ENCODE results near the gene HTRA3. TPM values are rescaled to one million over a fixed set of nuclear protein-coding genes. Genes with fewer than 3 reads are reported as not detected.

The HTRA3 gene
- polyA plus RNA-seq, 1 donor from 2014 or later, result not detected

DNA sequence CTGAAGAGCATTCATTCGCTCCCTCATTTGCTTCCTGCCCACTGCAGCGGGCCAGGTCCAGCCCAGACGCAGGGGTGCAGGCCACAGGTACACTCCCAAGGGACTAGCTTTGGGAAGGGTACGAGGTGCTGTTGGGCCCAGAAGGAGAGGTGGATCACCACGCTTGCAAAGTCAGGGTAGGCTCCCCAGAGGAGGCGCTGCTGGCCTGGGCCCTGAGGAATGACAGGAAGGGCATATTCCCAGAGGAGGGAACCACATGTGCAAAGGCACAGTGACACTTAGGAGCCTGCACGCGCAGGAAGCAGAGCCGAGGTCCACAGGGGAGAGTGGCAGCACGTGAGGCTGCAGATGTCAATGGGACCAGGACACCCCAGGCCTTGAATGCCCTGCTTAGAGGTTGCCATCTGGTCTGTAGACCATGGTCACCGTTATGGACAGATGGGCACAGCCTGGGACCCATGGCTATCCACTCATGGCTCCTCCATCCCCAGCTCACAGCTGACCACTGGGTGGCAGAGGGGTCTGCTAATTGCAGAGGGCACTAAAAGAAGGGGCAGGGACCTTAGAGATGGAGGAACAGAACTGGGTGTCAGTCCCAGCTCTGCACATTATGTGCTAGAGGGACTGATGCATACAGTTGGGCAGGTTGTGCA, 7.9 kb downstream of the HTRA3 start:
- Histone ChIP-seq H3K36me3 (ENCODE audit: insufficient read depth, low read length) (no peaks in the 10 kb centered on the region), H3K9ac (ENCODE audit: low read length) (no peak overlapping the region), H3K9me2 (ENCODE audit: insufficient read depth, low read length) (no peaks in the 10 kb centered on the region), H3K4me2 (ENCODE audit: low read length) (no peak overlapping the region), H3K27ac (ENCODE audit: low read length) (no peak overlapping the region), H3K27me3 (ENCODE audit: insufficient read depth, low read depth, low read length) (no peaks in the 10 kb centered on the region), H3K4me3 (ENCODE audit: low read length) (no peak overlapping the region), H2AFZ (ENCODE audit: low read depth, low read length) (no peak overlapping the region), H4K20me1 (ENCODE audit: insufficient read depth) (no peaks in the 10 kb centered on the region), H3K79me2 (replicated peaks; ENCODE audit: insufficient read depth, low read length) (no peaks in the 10 kb centered on the region), H3F3A (ENCODE audit: insufficient read depth, low read length, poor library complexity, severe bottlenecking) (no peaks in the 10 kb centered on the region), H3K9me3 (ENCODE audit: low read length) (no peaks in the 10 kb centered on the region)
- TF ChIP-seq SMC3 (conservative IDR thresholded peaks at IDR 0.05; ENCODE audit: poor library complexity) (no peak), POLR2AphosphoS5 (IDR thresholded peaks at IDR 0.05) (no peak), TAF1 (IDR thresholded peaks at IDR 0.05; ENCODE audit: low read depth) (no peak)

DNA sequence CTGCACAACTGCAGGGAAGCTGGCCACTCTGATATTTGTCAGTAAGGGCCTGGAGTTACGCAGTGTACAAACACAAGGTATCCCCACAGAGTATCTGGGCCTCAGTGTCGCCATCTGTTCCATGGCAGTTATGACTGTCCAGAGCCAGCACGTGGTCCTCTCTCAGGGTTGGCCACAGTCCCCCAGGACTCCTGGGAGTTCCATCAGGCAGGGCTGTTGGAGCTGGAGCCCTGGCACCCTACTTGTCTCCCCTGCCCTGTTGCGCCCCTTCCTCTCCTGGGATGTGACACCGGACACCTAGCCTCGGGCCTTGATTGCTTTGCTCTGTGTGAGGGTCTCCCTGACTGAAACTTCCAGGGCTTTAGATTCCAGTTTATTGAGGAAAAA, 8.4 kb downstream of the HTRA3 start:
- H3K36me3 ChIP-seq (ENCODE audit: insufficient read depth, low read length), result no peaks in the 10 kb centered on the region
- H4K20me1 ChIP-seq (ENCODE audit: insufficient read depth), result no peaks in the 10 kb centered on the region
- no peak overlapping the region for H3K4me2 ChIP-seq (ENCODE audit: low read length)
- TF ChIP-seq RAD21 (conservative IDR thresholded peaks at IDR 0.05) (no peak), EZH2 (IDR thresholded peaks at IDR 0.05; ENCODE audit: borderline replicate concordance, insufficient read depth, low read length, poor library complexity, severe bottlenecking) (no peak), TAF1 (IDR thresholded peaks at IDR 0.05; ENCODE audit: low read depth) (no peak), SMC3 (conservative IDR thresholded peaks at IDR 0.05; ENCODE audit: poor library complexity) (no peak), POLR2AphosphoS5 (IDR thresholded peaks at IDR 0.05) (no peak), EP300 (conservative IDR thresholded peaks at IDR 0.05; ENCODE audit: poor library complexity, severe bottlenecking) (no peak), MXI1 (conservative IDR thresholded peaks at IDR 0.05; ENCODE audit: poor library complexity, severe bottlenecking) (no peak)
- TF ChIP-seq, protein P1, sequence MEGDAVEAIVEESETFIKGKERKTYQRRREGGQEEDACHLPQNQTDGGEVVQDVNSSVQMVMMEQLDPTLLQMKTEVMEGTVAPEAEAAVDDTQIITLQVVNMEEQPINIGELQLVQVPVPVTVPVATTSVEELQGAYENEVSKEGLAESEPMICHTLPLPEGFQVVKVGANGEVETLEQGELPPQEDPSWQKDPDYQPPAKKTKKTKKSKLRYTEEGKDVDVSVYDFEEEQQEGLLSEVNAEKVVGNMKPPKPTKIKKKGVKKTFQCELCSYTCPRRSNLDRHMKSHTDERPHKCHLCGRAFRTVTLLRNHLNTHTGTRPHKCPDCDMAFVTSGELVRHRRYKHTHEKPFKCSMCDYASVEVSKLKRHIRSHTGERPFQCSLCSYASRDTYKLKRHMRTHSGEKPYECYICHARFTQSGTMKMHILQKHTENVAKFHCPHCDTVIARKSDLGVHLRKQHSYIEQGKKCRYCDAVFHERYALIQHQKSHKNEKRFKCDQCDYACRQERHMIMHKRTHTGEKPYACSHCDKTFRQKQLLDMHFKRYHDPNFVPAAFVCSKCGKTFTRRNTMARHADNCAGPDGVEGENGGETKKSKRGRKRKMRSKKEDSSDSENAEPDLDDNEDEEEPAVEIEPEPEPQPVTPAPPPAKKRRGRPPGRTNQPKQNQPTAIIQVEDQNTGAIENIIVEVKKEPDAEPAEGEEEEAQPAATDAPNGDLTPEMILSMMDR (IDR thresholded peaks at IDR 0.05; ENCODE audit: poor library complexity, severe bottlenecking), result no peak
- TF ChIP-seq, protein P2, sequence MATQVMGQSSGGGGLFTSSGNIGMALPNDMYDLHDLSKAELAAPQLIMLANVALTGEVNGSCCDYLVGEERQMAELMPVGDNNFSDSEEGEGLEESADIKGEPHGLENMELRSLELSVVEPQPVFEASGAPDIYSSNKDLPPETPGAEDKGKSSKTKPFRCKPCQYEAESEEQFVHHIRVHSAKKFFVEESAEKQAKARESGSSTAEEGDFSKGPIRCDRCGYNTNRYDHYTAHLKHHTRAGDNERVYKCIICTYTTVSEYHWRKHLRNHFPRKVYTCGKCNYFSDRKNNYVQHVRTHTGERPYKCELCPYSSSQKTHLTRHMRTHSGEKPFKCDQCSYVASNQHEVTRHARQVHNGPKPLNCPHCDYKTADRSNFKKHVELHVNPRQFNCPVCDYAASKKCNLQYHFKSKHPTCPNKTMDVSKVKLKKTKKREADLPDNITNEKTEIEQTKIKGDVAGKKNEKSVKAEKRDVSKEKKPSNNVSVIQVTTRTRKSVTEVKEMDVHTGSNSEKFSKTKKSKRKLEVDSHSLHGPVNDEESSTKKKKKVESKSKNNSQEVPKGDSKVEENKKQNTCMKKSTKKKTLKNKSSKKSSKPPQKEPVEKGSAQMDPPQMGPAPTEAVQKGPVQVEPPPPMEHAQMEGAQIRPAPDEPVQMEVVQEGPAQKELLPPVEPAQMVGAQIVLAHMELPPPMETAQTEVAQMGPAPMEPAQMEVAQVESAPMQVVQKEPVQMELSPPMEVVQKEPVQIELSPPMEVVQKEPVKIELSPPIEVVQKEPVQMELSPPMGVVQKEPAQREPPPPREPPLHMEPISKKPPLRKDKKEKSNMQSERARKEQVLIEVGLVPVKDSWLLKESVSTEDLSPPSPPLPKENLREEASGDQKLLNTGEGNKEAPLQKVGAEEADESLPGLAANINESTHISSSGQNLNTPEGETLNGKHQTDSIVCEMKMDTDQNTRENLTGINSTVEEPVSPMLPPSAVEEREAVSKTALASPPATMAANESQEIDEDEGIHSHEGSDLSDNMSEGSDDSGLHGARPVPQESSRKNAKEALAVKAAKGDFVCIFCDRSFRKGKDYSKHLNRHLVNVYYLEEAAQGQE (IDR thresholded peaks at IDR 0.05; ENCODE audit: borderline replicate concordance), result no peak
- H3K27ac ChIP-seq (ENCODE audit: low read length), result no peak overlapping the region
- H3K4me3 ChIP-seq (ENCODE audit: low read length), result no peak overlapping the region
- H3K27me3 ChIP-seq (ENCODE audit: insufficient read depth, low read depth, low read length), result no peaks in the 10 kb centered on the region
- no peaks in the 10 kb centered on the region for H3K9me2 ChIP-seq (ENCODE audit: insufficient read depth, low read length)
- no peak overlapping the region for H2AFZ ChIP-seq (ENCODE audit: low read depth, low read length)
- no peaks in the 10 kb centered on the region for H3K79me2 ChIP-seq (replicated peaks; ENCODE audit: insufficient read depth, low read length)
- H3F3A ChIP-seq (ENCODE audit: insufficient read depth, low read length, poor library complexity, severe bottlenecking), result no peaks in the 10 kb centered on the region
- no peak overlapping the region for H3K9ac ChIP-seq (ENCODE audit: low read length)
- H3K9me3 ChIP-seq (ENCODE audit: low read length), result no peaks in the 10 kb centered on the region

All from neural cell (in vitro differentiated cells).